ENCODE measurements around the gene AP4B1.

AP4B1 gene

GRCh38 chr1:113895098-113895497 lies 9.5 kb downstream of the AP4B1 start:
- no peak for DNase-seq (ENCODE audit: low read depth in 2 of 2)

- no peak for DNase-seq (ENCODE audit: low read depth in 2 of 2)
Measured at GRCh38 chr1:113893267-113893666, 11.3 kb downstream of the AP4B1 start.

- no peak for DNase-seq (ENCODE audit: low read depth in 2 of 2)
Measured at GRCh38 chr1:113891631-113892220, 12.9 kb downstream of the AP4B1 start.

- DNase-seq (ENCODE audit: low read depth in 2 of 2): no peak
Measured at GRCh38 chr1:113890816-113891215, 13.8 kb downstream of the AP4B1 start.

- no peak for DNase-seq (ENCODE audit: low read depth in 2 of 2)
Measured at GRCh38 chr1:113887402-113888175, 17.0 kb downstream of the AP4B1 start, which contains the start of gene BCL2L15. BCL2L15 (minus strand) TSS chr1:113887581; CDS start chr1:113887375, 206 bp downstream.

GRCh38 chr1:113886417-113887401 lies 17.9 kb downstream of the AP4B1 start:
- DNase-seq (ENCODE audit: low read depth in 2 of 2): no peak

- DNase-seq (ENCODE audit: low read depth in 2 of 2): no peak
Measured at GRCh38 chr1:113881661-113882060, 22.9 kb downstream of the AP4B1 start.

- DNase-seq (ENCODE audit: low read depth in 2 of 2): no peak
Measured at GRCh38 chr1:113879739-113880038, 24.9 kb downstream of the AP4B1 start.

- no peak for DNase-seq (ENCODE audit: low read depth in 2 of 2)
Measured at GRCh38 chr1:113876176-113876575, 28.4 kb downstream of the AP4B1 start.

- no peak for DNase-seq (ENCODE audit: low read depth in 2 of 2)
Measured at GRCh38 chr1:113875714-113876113, 28.9 kb downstream of the AP4B1 start.

- DNase-seq (ENCODE audit: low read depth in 2 of 2): no peak
Measured at GRCh38 chr1:113874012-113874879, 30.4 kb downstream of the AP4B1 start.

GRCh38 chr1:113872219-113872935 lies 32.2 kb downstream of the AP4B1 start:
- DNase-seq (ENCODE audit: low read depth in 2 of 2): no peak

GRCh38 chr1:113871597-113872113 lies 32.9 kb downstream of the AP4B1 start, which contains the start of gene PTPN22:
PTPN22 (minus strand) TSS chr1:113871712.
- peak; percentile 54 to 69 for DNase-seq (ENCODE audit: low read depth in 2 of 2)

GRCh38 chr1:113870778-113871177 lies 33.8 kb downstream of the AP4B1 start:
- no peak for DNase-seq (ENCODE audit: low read depth in 2 of 2)

- no peak for DNase-seq (ENCODE audit: low read depth in 2 of 2)
Measured at GRCh38 chr1:113868387-113869083, 36.1 kb downstream of the AP4B1 start.

- no peak for DNase-seq (ENCODE audit: low read depth in 2 of 2)
Measured at GRCh38 chr1:113861641-113862040, 43.0 kb downstream of the AP4B1 start.

GRCh38 chr1:113860891-113861290 lies 43.7 kb downstream of the AP4B1 start:
- no peak for DNase-seq (ENCODE audit: low read depth in 2 of 2)

- no peak for DNase-seq (ENCODE audit: low read depth in 2 of 2)
Measured at GRCh38 chr1:113859478-113860175, 45.0 kb downstream of the AP4B1 start.

- DNase-seq (ENCODE audit: low read depth in 2 of 2): no peak
Measured at GRCh38 chr1:113858982-113859381, 45.6 kb downstream of the AP4B1 start.

All from stimulated activated CD8-positive, alpha-beta memory T cell treated with anti-CD3 and anti-CD28 coated beads, Interleukin-2, amount 100 ng/mL, for 1 hour (primary cell).